Left ventricle myocardium inferior (tissue), 1 donor: Measurements from ENCODE around the gene SULT6B1. TPM values are rescaled to one million over a fixed set of nuclear protein-coding genes. Genes with fewer than 3 reads are reported as not detected.
A peak's percentile ranks its signal among the peaks of the same experiment; 100 is the strongest.

Experiments used
- DNase-seq: peaks from one replicate; pipeline ENCODE4 v3.0.0-alpha.2; 2020
- H3K27ac ChIP-seq: fragments of 200-600 bp; replicated peaks from 2 replicates; pipeline ENCODE4 v1.8.0; 2021
- H3K27me3 ChIP-seq: fragments of 200-600 bp; 2 replicates; pipeline ENCODE4 v1.8.0; 2021; ENCODE audit warnings: low read depth
- H3K36me3 ChIP-seq: fragments of 200-600 bp; 2 replicates; pipeline ENCODE4 v1.8.0; 2021
- H3K4me1 ChIP-seq: fragments of 200-600 bp; 2 replicates; pipeline ENCODE4 v1.8.0; 2021
- H3K4me3 ChIP-seq: fragments of 200-600 bp; 2 replicates; pipeline ENCODE4 v1.8.0; 2021; ENCODE audit warnings: mild to moderate bottlenecking, moderate library complexity
- H3K9me3 ChIP-seq: fragments of 200-600 bp; replicated peaks from 2 replicates; pipeline ENCODE4 v1.8.0; 2021
- intact Hi-C: fragments of 100-400 bp; cut with micrococcal nuclease; formaldehyde crosslinking; loops from one replicate; pipeline ENCODE4 v1.11.0; 2022
- total RNA-seq: library from RNA; stranded (reverse); fragmentation: NEBNext Ultra II Directional; extraction: Animal tissue kit (Norgen Biotek cat#: 25700); gene quantifications from one replicate; pipeline ENCODE4 v1.2.1, GENCODE V29; 2021
- TF ChIP-seq, protein P1 (sequence below): fragments of 200-600 bp; IDR thresholded peaks from 2 replicates; pipeline ENCODE4 v1.8.0; 2021; ENCODE audit warnings: antibody characterized with exemption, mild to moderate bottlenecking, borderline replicate concordance
- donor health status: DM: no; HTN: yes; CAD: no; lungs with severe emphysema.

Gene SULT6B1
- total RNA-seq, 1 donor from 2014 or later = not detected

- TF ChIP-seq, protein P1, sequence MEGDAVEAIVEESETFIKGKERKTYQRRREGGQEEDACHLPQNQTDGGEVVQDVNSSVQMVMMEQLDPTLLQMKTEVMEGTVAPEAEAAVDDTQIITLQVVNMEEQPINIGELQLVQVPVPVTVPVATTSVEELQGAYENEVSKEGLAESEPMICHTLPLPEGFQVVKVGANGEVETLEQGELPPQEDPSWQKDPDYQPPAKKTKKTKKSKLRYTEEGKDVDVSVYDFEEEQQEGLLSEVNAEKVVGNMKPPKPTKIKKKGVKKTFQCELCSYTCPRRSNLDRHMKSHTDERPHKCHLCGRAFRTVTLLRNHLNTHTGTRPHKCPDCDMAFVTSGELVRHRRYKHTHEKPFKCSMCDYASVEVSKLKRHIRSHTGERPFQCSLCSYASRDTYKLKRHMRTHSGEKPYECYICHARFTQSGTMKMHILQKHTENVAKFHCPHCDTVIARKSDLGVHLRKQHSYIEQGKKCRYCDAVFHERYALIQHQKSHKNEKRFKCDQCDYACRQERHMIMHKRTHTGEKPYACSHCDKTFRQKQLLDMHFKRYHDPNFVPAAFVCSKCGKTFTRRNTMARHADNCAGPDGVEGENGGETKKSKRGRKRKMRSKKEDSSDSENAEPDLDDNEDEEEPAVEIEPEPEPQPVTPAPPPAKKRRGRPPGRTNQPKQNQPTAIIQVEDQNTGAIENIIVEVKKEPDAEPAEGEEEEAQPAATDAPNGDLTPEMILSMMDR = no peak
- H3K36me3 ChIP-seq = no peaks in the 10 kb centered on the region
- DNase-seq = no peak
- H3K4me3 ChIP-seq = no peak overlapping the region
- intact Hi-C loops = no loop called here
- H3K9me3 ChIP-seq = peaks cover 25% of the 10 kb centered on the region
- no peak overlapping the region for H3K27ac ChIP-seq
- peaks cover 3% of the 10 kb centered on the region for H3K4me1 ChIP-seq
- no peaks in the 10 kb centered on the region for H3K27me3 ChIP-seq
These were observed 20.8 kb downstream of the SULT6B1 start for GRCh38 chr2:37167636-37168180.

DNA sequence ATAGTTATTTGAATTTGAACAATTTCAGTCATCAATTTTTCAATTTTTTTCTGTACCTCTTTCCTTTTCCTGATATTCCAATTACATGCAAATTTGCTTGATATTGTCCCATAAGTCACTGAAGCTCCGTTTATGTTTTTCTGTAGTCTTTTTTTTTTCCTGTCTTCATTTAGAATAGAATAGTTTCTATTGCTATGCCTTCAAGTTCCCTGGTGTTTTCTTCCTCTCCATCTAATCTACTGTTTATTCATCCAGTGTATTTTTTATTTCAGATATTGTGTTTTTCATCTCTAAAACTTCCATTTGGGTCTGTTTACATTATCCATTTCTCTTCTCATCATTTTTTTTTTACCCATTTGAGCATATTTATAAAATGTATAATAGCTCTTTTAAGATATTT is 23.7 kb downstream of the SULT6B1 start:
- no peak for DNase-seq
- intact Hi-C loops = no loop called here
- Histone ChIP-seq H3K4me3 (no peak overlapping the region), H3K27ac (no peak overlapping the region), H3K4me1 (peaks cover 3% of the 10 kb centered on the region), H3K36me3 (no peaks in the 10 kb centered on the region), H3K27me3 (no peaks in the 10 kb centered on the region), H3K9me3 (peaks cover 25% of the 10 kb centered on the region)
- TF ChIP-seq, protein P1 = no peak

DNA sequence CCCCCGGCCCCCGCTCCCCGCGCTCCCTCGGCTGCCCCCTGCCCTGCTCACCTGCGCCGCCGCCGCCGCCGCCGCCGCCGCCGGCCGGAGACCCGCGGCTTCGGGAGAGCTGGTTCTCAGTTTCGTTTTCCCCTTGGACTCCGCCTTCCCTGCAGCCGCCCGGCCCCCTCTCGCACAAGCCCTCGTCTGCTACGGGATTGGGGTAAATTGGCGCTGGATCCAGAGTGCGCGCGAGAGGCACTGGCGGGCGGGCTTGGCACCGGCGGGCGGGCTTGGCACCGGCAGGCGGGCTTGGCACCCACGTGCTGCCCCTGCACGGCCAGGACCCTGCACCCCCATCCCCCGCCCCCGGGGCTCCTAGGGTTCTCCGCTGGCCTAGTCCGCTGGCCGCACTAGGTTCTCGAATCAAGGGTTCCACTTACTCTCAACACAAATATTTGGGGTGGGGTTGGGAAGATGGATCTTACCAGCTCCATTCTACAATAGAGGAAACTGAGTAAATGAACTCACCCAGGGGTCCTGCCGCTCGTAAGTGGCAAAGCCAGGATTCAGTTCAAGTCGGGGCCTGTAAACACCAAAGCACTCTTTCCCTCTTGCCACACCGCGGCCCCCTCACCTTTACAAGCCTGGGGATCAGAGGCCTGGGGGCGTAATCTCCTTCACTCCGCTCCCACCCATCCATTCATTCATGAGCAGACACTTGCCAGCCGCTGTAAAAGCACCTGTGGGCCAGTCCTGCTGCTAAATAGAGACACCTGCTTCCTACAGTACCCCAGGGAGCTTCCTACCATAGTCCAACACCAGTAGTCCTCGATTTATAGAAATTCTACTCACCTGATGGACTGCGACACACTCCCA is 31.4 kb downstream of the SULT6B1 start, which contains the start of gene EIF2AK2:
Gene EIF2AK2, minus strand, starts transcription at position 124 of the 858 bp plus-strand sequence. CDS start 9,174 bp downstream, outside the sequence.
- DNase-seq = peak; percentile 86
- H3K27me3 ChIP-seq = no peaks in the 10 kb centered on the region
- intact Hi-C loops = no loop called here
- peak within 1 kb of the TSS; percentile 90 for H3K27ac ChIP-seq
- no peaks in the 10 kb centered on the region for H3K9me3 ChIP-seq
- peaks cover 4% of the 10 kb centered on the region for H3K36me3 ChIP-seq
- H3K4me3 ChIP-seq = peak within 1 kb of the TSS; percentile 87
- TF ChIP-seq, protein P1 = no peak
- peaks cover 30% of the 10 kb centered on the region for H3K4me1 ChIP-seq

DNA sequence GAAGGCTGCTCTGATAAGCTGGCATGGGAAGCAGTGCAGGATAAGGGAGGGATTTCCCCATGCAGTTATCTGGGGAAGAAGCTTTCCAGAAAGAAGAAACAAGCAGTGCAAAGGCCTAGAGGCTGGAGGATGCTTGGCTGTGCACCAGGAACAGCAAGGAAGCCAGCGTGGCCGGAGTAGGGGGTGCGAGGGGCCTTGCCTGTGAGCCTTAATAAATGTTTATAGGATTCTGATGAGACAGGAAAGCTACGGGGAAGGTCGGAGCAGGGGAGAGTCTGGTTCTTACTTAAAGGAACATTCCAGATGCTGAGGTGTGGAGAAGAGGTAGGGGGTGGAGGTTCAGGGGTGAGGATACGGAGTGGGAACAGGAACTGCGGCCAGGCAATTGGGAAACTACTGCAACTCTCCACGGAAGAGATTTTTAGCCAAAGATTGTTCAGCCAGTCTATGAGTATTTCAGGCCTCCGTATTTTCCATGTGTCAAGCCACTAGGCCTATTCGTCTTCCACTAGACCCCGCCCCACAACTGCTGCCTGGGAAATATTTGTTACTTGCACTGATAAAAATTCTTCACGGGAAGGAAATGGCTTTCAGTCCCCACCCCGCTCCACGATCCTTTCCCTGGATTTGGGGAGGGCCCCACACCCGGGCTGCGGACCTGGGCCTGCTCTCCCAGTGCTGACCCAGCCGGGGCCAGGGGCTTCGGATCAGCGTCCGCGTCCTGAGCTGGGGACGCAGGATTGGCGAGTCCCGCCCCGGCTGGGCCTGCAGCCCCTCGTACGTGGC is 32.2 kb downstream of the SULT6B1 start:
- TF ChIP-seq, protein P1 = no peak
- Histone ChIP-seq H3K9me3 (no peaks in the 10 kb centered on the region), H3K4me1 (peaks cover 30% of the 10 kb centered on the region), H3K27me3 (no peaks in the 10 kb centered on the region), H3K36me3 (peaks cover 4% of the 10 kb centered on the region), H3K4me3 (peak overlapping the region; percentile 87), H3K27ac (peak overlapping the region; percentile 90)
- DNase-seq = peak; percentile 41
- intact Hi-C loops = no loop called here

DNA sequence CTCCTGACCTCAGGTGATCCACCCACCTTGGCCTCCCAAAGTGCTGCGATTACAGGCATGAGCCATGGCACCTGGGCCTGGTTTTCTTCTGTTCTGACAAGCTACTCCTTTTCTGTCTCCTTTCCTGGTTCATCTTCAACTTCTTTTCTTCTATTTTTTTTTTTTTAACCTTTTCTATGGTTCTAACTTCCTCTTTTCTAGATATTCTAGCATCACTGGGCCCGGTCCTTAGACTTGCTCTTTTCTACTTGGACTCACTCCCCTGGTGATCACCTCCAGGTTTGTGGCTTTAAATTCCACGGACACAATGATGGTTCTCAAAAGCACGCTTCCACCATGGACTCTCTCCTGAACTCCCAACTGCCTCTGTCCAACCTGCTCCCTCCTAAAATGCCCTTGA is 33.7 kb downstream of the SULT6B1 start:
- Histone ChIP-seq H3K9me3 (no peaks in the 10 kb centered on the region), H3K27me3 (no peaks in the 10 kb centered on the region), H3K4me3 (no peak overlapping the region), H3K36me3 (peaks cover 4% of the 10 kb centered on the region), H3K27ac (no peak overlapping the region), H3K4me1 (peaks cover 40% of the 10 kb centered on the region)
- intact Hi-C loops = no loop called here
- TF ChIP-seq, protein P1 = no peak
- no peak for DNase-seq
